GM12878 (cell line): ENCODE results near the gene TPD52L2.

Source experiments
- ASH2L ChIP-seq: fragments of 300-600, 200-600 bp; sonication (generic); IDR thresholded peaks from 2 replicates; pipeline ENCODE4 v1.6.1; 2017; ENCODE audit warnings: low read depth, mild to moderate bottlenecking, borderline replicate concordance
- CEBPB ChIP-seq, 2 experiments: fragments of 150-350 bp in 1 of 2; IDR thresholded peaks; 2 replicates each; pipeline ENCODE4 v1.6.1; 2012 to 2014; ENCODE audit warnings: low read depth in 2 of 2, low read length in 2 of 2, borderline replicate concordance in 1 of 2, inconsistent platforms in 1 of 2
- CREM ChIP-seq: IDR thresholded peaks from 2 replicates; pipeline ENCODE4 v1.6.1; 2014; ENCODE audit warnings: antibody characterized with exemption, low read depth
- EGR1 ChIP-seq, 2 experiments: IDR thresholded peaks; 1 replicate in 1 of 2; 2 replicates in 1 of 2; pipeline ENCODE4 v1.6.1; 2011 to 2012; ENCODE audit warnings: low read depth in 2 of 2, low read length in 2 of 2, borderline replicate concordance in 1 of 2, mild to moderate bottlenecking in 1 of 2, moderate library complexity in 1 of 2
- EP300 ChIP-seq, 2 experiments: fragments of 150-350 bp in 1 of 2; IDR thresholded peaks; 2 replicates each; pipeline ENCODE4 v1.6.1; 2011 to 2012; ENCODE audit warnings: low read depth in 2 of 2, low read length in 2 of 2, borderline replicate concordance in 1 of 2, improper control_type of control experiment in 1 of 2, inconsistent platforms in 1 of 2; ENCODE audit not compliant: control insufficient read depth in 1 of 2
- POLR2A ChIP-seq: IDR thresholded peaks from 2 replicates; pipeline ENCODE4 v1.6.1; 2011; ENCODE audit warnings: low read depth, mild to moderate bottlenecking, low read length
- POLR2AphosphoS2 ChIP-seq: IDR thresholded peaks from 2 replicates; pipeline ENCODE4 v1.6.1; 2011; ENCODE audit warnings: low read depth, mild to moderate bottlenecking, low read length, improper control_type of control experiment, moderate library complexity
- POLR2AphosphoS5 ChIP-seq: IDR thresholded peaks from 2 replicates; pipeline ENCODE4 v1.6.1; 2011; ENCODE audit warnings: mild to moderate bottlenecking, low read length, inconsistent platforms
- STAT3 ChIP-seq: IDR thresholded peaks from 2 replicates; pipeline ENCODE4 v1.6.1; 2011; ENCODE audit warnings: low read depth, low read length, improper control_type of control experiment
- SUZ12 ChIP-seq: fragments of 200-600 bp; sonication (generic); IDR thresholded peaks from one replicate; pipeline ENCODE4 v1.6.1; 2018; ENCODE audit warnings: antibody characterized with exemption, mild to moderate bottlenecking; ENCODE audit not compliant: unreplicated experiment
- YY1 ChIP-seq: IDR thresholded peaks from 2 replicates; pipeline ENCODE4 v1.6.1; 2011; ENCODE audit warnings: low read depth, mild to moderate bottlenecking, low read length
- TF ChIP-seq, protein P1 (sequence below): IDR thresholded peaks from 2 replicates; pipeline ENCODE4 v1.6.1; 2012; ENCODE audit warnings: mild to moderate bottlenecking, low read depth, low read length
- TF ChIP-seq, protein P2 (sequence below), 3 experiments: IDR thresholded peaks in 2 of 3; conservative IDR thresholded peaks in 1 of 3; 2 replicates each; pipeline ENCODE4 v1.5.1; 2011; ENCODE audit warnings: low read depth in 3 of 3, low read length in 3 of 3, mild to moderate bottlenecking in 3 of 3, control low read depth in 2 of 3, moderate library complexity in 2 of 3, inconsistent platforms in 1 of 3, mixed read lengths in 1 of 3; ENCODE audit not compliant: control insufficient read depth in 2 of 3, insufficient read depth in 1 of 3; ENCODE audit errors: extremely low read depth in 1 of 3
- TF ChIP-seq, protein P3 (sequence below): fragments of 450-650 bp; IDR thresholded peaks from 2 replicates; pipeline ENCODE4 v1.6.1; 2017; ENCODE audit warnings: borderline replicate concordance

DNA sequence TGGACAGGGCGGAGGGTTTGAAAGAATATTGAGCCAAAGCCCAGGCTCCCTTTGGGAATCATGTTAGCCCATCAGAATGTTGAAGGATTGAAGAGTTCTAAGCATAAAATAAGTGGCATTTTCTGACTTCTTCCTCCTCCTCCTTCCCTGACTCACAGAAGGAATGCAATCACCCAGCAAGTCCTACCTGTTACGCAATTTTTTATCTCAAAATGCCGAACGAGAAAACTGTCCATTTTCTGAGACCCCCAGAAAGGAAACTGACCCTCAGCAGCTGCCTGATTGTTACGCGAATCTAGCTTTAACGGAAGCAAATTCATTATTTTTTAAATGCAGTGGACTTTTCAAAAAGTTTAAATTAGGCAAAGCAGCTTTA is 25.1 kb downstream of the TPD52L2 start:
- TF ChIP-seq, protein P1, sequence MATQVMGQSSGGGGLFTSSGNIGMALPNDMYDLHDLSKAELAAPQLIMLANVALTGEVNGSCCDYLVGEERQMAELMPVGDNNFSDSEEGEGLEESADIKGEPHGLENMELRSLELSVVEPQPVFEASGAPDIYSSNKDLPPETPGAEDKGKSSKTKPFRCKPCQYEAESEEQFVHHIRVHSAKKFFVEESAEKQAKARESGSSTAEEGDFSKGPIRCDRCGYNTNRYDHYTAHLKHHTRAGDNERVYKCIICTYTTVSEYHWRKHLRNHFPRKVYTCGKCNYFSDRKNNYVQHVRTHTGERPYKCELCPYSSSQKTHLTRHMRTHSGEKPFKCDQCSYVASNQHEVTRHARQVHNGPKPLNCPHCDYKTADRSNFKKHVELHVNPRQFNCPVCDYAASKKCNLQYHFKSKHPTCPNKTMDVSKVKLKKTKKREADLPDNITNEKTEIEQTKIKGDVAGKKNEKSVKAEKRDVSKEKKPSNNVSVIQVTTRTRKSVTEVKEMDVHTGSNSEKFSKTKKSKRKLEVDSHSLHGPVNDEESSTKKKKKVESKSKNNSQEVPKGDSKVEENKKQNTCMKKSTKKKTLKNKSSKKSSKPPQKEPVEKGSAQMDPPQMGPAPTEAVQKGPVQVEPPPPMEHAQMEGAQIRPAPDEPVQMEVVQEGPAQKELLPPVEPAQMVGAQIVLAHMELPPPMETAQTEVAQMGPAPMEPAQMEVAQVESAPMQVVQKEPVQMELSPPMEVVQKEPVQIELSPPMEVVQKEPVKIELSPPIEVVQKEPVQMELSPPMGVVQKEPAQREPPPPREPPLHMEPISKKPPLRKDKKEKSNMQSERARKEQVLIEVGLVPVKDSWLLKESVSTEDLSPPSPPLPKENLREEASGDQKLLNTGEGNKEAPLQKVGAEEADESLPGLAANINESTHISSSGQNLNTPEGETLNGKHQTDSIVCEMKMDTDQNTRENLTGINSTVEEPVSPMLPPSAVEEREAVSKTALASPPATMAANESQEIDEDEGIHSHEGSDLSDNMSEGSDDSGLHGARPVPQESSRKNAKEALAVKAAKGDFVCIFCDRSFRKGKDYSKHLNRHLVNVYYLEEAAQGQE = no peak
- no peak for TF ChIP-seq CEBPB (IDR thresholded peaks at IDR 0.05; ENCODE audit: borderline replicate concordance in 1 of 2, low read depth in 2 of 2, low read length in 2 of 2)
- no peak for TF ChIP-seq STAT3
- TF ChIP-seq POLR2A = no peak
- TF ChIP-seq POLR2AphosphoS2 = no peak
- no peak for TF ChIP-seq ASH2L
- TF ChIP-seq, protein P2, sequence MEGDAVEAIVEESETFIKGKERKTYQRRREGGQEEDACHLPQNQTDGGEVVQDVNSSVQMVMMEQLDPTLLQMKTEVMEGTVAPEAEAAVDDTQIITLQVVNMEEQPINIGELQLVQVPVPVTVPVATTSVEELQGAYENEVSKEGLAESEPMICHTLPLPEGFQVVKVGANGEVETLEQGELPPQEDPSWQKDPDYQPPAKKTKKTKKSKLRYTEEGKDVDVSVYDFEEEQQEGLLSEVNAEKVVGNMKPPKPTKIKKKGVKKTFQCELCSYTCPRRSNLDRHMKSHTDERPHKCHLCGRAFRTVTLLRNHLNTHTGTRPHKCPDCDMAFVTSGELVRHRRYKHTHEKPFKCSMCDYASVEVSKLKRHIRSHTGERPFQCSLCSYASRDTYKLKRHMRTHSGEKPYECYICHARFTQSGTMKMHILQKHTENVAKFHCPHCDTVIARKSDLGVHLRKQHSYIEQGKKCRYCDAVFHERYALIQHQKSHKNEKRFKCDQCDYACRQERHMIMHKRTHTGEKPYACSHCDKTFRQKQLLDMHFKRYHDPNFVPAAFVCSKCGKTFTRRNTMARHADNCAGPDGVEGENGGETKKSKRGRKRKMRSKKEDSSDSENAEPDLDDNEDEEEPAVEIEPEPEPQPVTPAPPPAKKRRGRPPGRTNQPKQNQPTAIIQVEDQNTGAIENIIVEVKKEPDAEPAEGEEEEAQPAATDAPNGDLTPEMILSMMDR (IDR thresholded peaks at IDR 0.05 in 2 of 3, conservative IDR thresholded peaks at IDR 0.05 in 1 of 3; ENCODE audit: control insufficient read depth in 2 of 3, extremely low read depth in 1 of 3, insufficient read depth in 1 of 3, low read depth in 3 of 3, low read length in 3 of 3) = no peak
- no peak; the same call in 1 of the 2 replicates for TF ChIP-seq POLR2AphosphoS5
- TF ChIP-seq EGR1 (IDR thresholded peaks at IDR 0.05; ENCODE audit: borderline replicate concordance in 1 of 2, low read depth in 2 of 2, low read length in 2 of 2) = no peak
- TF ChIP-seq EP300 (IDR thresholded peaks at IDR 0.05; ENCODE audit: borderline replicate concordance in 1 of 2, control insufficient read depth in 1 of 2, low read depth in 2 of 2, low read length in 2 of 2) = no peak
- TF ChIP-seq CREM = no peak
- TF ChIP-seq, protein P3, sequence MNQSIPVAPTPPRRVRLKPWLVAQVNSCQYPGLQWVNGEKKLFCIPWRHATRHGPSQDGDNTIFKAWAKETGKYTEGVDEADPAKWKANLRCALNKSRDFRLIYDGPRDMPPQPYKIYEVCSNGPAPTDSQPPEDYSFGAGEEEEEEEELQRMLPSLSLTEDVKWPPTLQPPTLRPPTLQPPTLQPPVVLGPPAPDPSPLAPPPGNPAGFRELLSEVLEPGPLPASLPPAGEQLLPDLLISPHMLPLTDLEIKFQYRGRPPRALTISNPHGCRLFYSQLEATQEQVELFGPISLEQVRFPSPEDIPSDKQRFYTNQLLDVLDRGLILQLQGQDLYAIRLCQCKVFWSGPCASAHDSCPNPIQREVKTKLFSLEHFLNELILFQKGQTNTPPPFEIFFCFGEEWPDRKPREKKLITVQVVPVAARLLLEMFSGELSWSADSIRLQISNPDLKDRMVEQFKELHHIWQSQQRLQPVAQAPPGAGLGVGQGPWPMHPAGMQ = no peak
- TF ChIP-seq SUZ12 = no peak
- no peak for TF ChIP-seq YY1
